Superior temporal gyrus (tissue), 1 donor: ENCODE results near the gene NOS3.
"Not testable (repeated sequence)": the region's sequence is repeated elsewhere in the genome, so short reads cannot be mapped to it uniquely, and the experiment has no call there.

Source experiments
- DNase-seq: peaks from one replicate; pipeline ENCODE4 v3.0.0-alpha.2; 2016; ENCODE audit errors: extremely low spot score

Gene NOS3

GRCh38 chr7:151038951-151039849, 48.4 kb downstream of the NOS3 start:
- DNase-seq: no peak

DNA sequence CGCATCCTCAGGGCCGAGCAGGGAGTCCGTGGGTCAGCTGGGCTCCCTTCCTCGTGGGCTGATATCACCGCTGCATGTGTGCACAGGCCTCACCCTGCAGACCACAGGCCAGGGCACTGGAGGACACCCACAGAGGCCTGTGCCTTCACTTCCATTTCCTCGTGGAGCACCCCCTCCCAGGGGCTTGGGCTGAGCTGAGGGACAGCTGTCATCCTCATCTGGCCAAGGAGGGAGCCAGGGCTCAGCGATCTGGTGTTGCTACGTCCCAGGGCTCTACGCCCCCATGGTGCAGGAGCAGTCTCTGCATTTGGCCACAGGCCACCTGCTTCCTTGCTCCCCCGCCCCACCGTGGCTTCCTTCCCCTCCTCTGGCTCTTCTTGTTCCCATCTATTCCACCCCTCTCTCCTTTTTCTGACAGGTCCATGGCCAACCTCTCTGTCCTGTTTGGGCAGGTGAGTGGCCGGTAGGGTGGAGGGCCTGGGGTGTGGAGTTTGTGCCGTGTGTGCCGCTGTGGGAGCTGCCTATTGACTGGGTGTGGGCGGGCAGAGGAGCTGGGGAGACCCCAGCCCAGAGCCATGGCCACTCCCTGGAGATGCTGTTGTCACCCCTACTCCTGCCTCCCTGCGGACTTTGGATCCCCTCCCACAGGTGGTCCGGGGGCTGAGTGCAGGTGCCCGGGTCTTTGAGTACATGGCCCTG, 49.2 kb downstream of the NOS3 start:
- no peak for DNase-seq

DNA sequence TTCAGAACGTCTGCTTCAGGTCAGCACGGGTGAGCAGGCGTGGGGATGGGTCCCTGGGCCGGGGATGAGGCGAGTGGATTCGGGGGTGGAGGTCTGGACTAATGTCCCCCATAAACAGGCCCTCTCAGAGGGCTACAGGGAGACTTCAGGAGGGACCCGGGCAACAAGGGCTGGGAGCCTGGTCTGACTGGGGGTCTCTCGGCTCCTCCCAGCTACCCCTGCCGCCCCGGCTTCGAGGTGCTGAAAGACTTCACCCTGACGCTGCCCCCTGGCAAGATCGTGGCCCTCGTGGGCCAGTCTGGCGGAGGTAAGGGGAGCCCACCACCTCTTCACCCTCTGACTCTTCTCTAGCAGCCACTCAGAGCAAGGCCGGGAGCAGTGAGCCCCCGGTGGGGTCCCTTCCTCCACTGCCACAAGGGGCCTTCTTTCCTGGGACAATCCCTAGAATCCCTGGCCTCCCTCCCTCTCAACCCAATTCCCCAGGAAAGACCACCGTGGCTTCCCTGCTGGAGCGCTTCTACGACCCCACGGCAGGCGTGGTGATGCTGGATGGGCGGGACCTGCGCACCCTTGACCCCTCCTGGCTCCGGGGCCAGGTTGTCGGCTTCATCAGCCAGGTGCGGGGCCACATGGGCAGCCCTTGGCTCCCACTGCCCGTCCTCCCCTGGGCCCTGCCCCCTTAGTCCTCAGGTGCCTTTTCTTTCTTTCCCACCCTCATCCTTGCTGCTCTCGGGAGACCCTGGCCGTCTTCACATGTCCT, 50.0 kb downstream of the NOS3 start:
- no peak for DNase-seq

DNA sequence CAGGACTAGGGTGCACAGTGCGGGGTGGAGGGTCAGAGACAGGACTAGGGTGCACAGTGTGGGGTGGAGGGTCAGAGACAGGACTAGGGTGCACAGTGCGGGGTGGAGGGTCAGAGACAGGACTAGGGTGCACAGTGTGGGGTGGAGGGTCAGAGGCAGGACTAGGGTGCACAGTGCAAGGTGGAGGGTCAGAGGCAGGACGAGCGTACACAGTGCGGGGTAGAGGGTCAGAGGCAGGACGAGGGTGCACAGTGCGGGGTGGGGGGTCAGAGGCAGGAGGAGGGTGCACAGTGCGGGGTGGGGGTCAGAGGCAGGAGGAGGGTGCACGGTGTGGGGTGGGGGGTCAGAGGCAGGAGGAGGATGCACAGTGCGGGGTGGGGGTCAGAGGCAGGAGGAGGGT, 52.6 kb downstream of the NOS3 start:
- not testable (repeated sequence) for DNase-seq

- no peak for DNase-seq
These were observed 53.1 kb downstream of the NOS3 start for GRCh38 chr7:151043959-151044358.

DNA sequence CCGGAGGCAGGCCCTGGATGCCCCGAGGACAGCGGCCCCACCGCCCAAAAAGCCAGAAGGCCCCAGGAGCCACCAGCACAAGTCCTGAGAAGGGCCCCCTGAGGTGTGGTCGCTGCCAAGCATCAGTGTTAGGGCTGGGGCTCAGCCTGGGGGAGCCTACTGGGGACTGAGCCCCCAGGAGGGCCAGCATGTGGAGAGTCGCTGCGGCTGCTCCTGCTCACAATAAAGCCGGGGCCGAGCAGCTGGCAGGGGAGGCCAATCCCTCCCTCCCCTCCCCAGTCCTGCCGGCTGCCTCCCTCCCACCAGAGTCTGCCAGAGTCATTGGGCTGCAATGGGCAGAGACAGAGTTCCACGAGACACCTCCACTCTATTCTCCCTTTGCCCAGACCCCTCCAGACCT, 54.4 kb downstream of the NOS3 start:
- DNase-seq: no peak

DNA sequence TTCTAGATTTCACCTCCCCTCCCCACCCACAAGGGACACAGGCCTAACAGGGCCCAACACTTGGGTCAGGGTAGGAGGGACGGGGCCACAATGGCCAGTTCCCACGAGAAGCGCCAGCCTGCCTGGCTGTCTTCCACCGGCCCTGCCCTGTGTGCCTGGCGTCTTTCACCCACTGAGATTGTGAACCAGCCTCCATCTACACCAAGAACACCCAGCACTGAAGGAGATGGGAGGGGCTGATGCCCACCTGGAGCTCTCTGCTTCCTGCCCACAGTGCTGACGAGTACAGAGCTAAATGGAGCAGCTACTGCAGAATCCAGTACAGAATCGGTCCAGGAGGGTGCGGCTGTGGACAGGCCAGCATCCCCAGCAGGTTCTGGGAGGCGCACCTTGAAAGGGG, 55.1 kb downstream of the NOS3 start:
- no peak for DNase-seq

DNA sequence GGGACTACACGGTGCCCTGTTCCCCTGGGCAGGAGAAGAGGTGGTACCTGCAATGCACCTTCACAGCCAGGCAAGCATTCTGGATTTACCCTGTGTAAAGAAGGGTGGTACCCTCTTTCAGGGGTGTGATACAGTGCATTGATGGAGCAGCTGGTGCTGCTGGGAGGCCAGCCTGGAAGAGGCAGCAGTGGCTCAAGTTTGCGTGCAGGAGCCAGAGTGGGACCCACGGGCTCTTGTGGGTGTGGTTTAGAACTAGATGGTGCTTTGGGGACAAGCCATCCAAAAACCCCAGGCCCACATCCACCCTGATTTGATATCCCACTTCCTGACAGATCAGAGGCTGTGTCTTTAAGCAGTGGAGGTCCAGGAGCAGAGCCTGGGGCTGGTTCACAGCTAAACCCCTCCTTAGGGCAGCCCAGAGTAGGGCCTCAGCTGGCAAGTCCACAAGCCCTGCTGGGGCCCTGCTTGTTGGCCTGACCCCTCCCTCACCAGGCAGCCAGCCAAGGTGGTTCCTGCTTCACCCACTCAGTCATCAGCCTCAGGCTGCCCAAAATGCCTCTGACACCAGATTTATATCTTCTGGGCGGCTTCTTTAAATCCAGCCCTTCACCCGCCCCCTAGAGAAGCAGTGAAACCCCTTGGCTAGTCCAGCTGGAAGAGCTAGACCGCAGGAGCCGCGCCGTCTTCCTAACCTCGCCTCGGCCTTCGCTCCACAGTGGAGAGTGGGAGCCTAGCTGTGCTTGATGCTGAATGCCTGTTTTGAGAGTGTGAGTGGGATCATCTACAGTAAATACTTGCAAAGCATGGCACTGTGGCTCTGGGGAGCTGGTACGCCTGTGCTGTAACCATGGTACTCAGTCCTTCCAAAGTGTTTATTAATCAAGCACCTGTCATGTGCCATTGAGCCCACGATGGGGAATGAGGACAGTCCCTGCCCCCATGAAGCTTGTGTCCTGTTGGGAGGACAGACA, 56.1 kb downstream of the NOS3 start:
- no peak for DNase-seq

GRCh38 chr7:151047976-151048815, 57.4 kb downstream of the NOS3 start, which contains the start of gene ASIC3:
Gene ASIC3, plus strand, starts transcription at chr7:151048531. Its CDS starts 355 bp downstream, at chr7:151048886.
- DNase-seq: no peak

- DNase-seq: no peak
These were observed 58.2 kb downstream of the NOS3 start for GRCh38 chr7:151048911-151049463.

DNA sequence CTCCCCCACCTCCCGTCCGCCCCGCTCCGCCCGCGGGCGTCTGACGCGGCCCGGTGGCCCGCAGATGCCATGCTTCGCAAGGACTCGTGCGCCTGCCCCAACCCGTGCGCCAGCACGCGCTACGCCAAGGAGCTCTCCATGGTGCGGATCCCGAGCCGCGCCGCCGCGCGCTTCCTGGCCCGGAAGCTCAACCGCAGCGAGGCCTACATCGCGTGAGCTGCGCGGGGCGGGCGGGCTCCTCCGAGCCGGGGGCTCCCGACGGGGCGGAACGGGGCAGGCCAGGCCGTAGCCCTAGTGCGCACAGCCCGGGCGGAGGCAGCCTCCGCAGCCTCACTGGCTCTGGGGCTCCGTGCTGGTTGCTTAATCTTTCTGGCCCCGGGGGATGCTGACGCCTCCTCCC, 60.3 kb downstream of the NOS3 start:
- DNase-seq: peak; percentile 26

GRCh38 chr7:151053096-151053495, 62.3 kb downstream of the NOS3 start:
- no peak for DNase-seq

DNA sequence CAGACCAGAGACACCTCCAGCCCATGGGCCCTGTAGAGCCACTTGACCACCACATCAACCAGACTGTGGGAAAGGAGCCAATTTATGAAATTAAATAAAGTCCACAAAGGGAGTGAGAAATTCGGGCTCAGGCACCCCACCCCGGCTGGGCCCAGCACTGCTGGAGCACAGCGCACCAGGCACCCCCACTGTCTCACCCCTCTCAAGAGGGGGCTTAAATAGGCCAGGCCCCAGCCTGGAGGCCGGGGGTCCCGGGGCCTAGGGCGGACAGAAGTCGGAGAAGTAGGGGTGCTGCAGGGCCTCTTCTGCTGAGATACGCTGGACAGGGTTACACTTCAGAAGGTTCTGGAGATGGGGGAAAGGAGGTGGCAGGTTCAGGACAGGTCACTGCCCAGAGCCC, 62.9 kb downstream of the NOS3 start:
- no peak for DNase-seq

GRCh38 chr7:151056283-151056665, 65.5 kb downstream of the NOS3 start:
- no peak for DNase-seq

GRCh38 chr7:151056666-151057505, 66.1 kb downstream of the NOS3 start:
- DNase-seq: no peak

DNA sequence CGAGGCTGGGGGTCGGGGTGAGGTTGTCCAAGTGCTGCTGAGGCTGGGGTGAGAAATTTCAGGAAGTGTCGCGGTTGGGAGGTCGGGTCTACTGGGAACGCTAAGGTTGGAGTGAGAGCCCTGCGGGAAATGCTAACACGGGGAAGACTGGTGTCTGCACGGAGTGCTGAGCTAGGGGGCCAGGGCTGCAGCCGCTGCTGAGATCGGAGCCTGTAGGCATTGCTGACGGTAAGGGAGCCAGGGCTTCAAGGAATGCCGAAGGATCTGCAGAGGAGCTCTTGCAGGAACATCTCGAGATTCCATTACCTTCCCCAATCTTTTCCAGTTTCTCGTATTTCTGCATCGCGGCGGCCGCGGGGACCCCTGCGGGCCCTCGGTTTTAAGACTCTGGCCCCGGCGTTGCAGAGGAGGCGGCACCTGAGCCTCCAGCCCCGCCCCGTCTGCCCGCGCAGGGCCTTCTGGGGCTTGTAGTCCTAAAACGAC, 66.7 kb downstream of the NOS3 start, which contains the start of gene CDK5:
CDK5 (minus strand) TSS at position 392 of the 483 bp plus-strand sequence; CDS start at position 343, 49 bp downstream.
- DNase-seq: no peak

DNA sequence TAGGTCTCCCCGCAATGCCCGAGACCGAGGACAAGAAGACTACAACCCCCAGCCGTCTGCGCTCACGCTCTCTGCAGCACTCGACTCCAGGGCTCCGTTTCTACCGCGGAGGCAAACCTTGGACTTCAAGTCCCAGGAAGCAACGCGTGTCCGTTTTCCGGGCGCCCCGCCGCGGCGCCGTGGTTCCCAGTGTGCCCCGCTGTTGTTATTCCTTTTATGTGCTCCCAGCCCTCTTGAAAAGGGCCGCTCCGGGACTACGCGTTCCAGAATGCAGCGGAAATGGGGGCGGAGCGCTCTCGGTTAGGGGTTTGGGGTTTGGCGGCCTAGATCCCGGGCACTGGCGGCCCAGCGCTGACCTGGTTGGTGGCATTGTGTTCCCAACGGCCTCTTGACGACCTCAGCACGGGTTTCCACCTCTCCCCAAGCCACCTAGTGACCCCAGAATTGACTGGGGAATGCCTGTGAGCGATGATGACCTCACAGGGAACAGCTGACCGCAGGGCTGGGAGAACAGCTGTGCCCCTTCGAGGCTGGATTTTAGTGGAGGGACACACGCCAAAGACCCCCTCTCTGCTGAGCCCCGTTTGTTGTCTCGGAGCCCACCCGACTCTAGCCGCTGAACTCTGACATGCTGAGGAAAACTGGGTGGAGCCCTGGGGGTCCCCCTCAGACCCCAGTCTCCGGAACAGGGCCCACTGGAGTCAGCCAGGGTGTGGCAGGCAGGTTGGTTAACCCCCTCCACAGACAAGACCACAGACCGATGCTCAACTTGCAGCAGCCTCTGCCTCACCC, 67.4 kb downstream of the NOS3 start:
- DNase-seq: peak; percentile 99
